PC-3 (cell line): ENCODE measurements around the gene CELF1. TPM values are rescaled to one million over a fixed set of nuclear protein-coding genes. Genes with fewer than 3 reads are reported as not detected.

Experiments
- ATAC-seq: fragments of 200-7000 bp; cut with Tn5 transposase; 2 replicates; pipeline ENCODE4 v1.9.1; 2020; ENCODE audit warnings: mild to moderate bottlenecking, moderate library complexity
- BruUV-seq: library from RNA; stranded (reverse); fragments of 400-500 nt; replicated peaks from 2 replicates; lab custom pipeline; 2021; lab: Mats Ljungman, UMichigan
- CTCF ChIA-PET: fragments of 300-600 bp; sonication (Branson Sonifier 250); formaldehyde crosslinking; loops from one replicate; lab custom pipeline; 2022; ENCODE audit warnings: antibody characterized with exemption; lab: Charles Lee
- POLR2A ChIA-PET: fragments of 300-600 bp; sonication (Branson Sonifier 250); formaldehyde crosslinking; loops from one replicate; lab custom pipeline; 2022; ENCODE audit warnings: antibody characterized with exemption; ENCODE audit not compliant: unreplicated experiment; lab: Charles Lee
- DNase-seq: peaks from one replicate; pipeline ENCODE4 v3.0.0-alpha.2; 2015
- H2AFZ ChIP-seq: fragments of 300-600 bp; sonication (generic); 2 replicates; pipeline ENCODE4 v1.6.0; 2016; ENCODE audit warnings: antibody characterized with exemption, low read length
- H3F3A ChIP-seq: fragments of 300-600 bp; sonication (generic); one replicate; pipeline ENCODE4 v1.6.0; 2017; ENCODE audit warnings: antibody characterized with exemption, low read length, control low read depth, mild to moderate bottlenecking; ENCODE audit not compliant: unreplicated experiment
- H3K27ac ChIP-seq: fragments of 300-600 bp; sonication (generic); 2 replicates; pipeline ENCODE4 v1.5.1; 2016; ENCODE audit warnings: mild to moderate bottlenecking, low read length
- H3K27me3 ChIP-seq: fragments of 300-600 bp; sonication (generic); 2 replicates; pipeline ENCODE4 v1.6.1; 2016; ENCODE audit warnings: low read length, mixed read lengths
- H3K36me3 ChIP-seq: fragments of 300-600 bp; sonication (generic); 2 replicates; pipeline ENCODE4 v1.6.1; 2016; ENCODE audit warnings: low read depth, mixed run types, low read length, mixed read lengths
- H3K4me1 ChIP-seq: fragments of 300-600 bp; sonication (generic); 2 replicates; pipeline ENCODE4 v1.5.1; 2016; ENCODE audit warnings: low read length; ENCODE audit not compliant: insufficient read depth
- H3K4me2 ChIP-seq: fragments of 300-600 bp; sonication (generic); 2 replicates; pipeline ENCODE4 v1.6.0; 2016; ENCODE audit warnings: low read length
- H3K4me3 ChIP-seq: fragments of 300-600 bp; sonication (generic); 2 replicates; pipeline ENCODE4 v1.5.1; 2016; ENCODE audit warnings: mild to moderate bottlenecking, low read length, mixed read lengths
- H3K79me2 ChIP-seq: fragments of 300-600 bp; sonication (generic); 2 replicates; pipeline ENCODE4 v1.6.1; 2017; ENCODE audit warnings: low read length, mixed read lengths
- H3K9ac ChIP-seq: fragments of 300-600 bp; sonication (generic); 2 replicates; pipeline ENCODE4 v1.6.0; 2016; ENCODE audit warnings: mild to moderate bottlenecking, low read length
- H3K9me2 ChIP-seq: fragments of 300-600 bp; sonication (generic); replicated peaks from 2 replicates; pipeline ENCODE4 v1.6.1; 2016; ENCODE audit warnings: mixed run types, low read length, mixed read lengths
- H3K9me3 ChIP-seq: fragments of 300-600 bp; sonication (generic); 2 replicates; pipeline ENCODE4 v1.6.1; 2016; ENCODE audit warnings: low read length, mixed read lengths
- H4K20me1 ChIP-seq: fragments of 300-600 bp; sonication (generic); 2 replicates; pipeline ENCODE4 v1.6.1; 2016; ENCODE audit warnings: low read length, mixed read lengths
- CTCF ChIP-seq: fragments of 300-600 bp; sonication (generic); conservative IDR thresholded peaks from 2 replicates; pipeline ENCODE4 v1.5.1; 2017; ENCODE audit warnings: antibody characterized with exemption, low read depth, mild to moderate bottlenecking, low read length
- EZH2 ChIP-seq: fragments of 300-600 bp; sonication (generic); IDR thresholded peaks from one replicate; pipeline ENCODE4 v1.6.1; 2017; ENCODE audit warnings: antibody characterized with exemption, mild to moderate bottlenecking, low read length; ENCODE audit not compliant: unreplicated experiment
- EZH2phosphoT487 ChIP-seq: fragments of 300-600 bp; sonication (generic); IDR thresholded peaks from 2 replicates; pipeline ENCODE4 v1.6.1; 2018; ENCODE audit warnings: mild to moderate bottlenecking, antibody characterized with exemption, low read length, borderline replicate concordance
- intact Hi-C: fragments of 100-400 bp; cut with micrococcal nuclease; formaldehyde crosslinking; loops from 2 replicates; pipeline ENCODE4 v1.9.0; 2023
- total RNA-seq: library from RNA; depleted of rRNA; stranded (reverse); fragments of >200 nt; gene quantifications from 2 replicates; pipeline ENCODE4 v1.2.3, GENCODE V29; 2014

CELF1 gene
- total RNA-seq, 1 experiment from 2014 or later, result 80.1 TPM

GRCh38 chr11:47470671-47471070 is 82.3 kb downstream of the CELF1 start:
- ChIA-PET CTCF (no interaction called here), POLR2A (no interaction called here)
- Histone ChIP-seq H3K9me2 (no peaks in the 10 kb centered on the region), H3K79me2 (0 out of 2 replicates have a peak, but pooled peaks cover 6% of the 10 kb centered on the region), H3K9ac (no peak overlapping the region), H3F3A (no peaks in the 10 kb centered on the region), H3K27ac (no peak overlapping the region), H2AFZ (no peak overlapping the region), H4K20me1 (no peaks in the 10 kb centered on the region), H3K4me1 (no peaks in the 10 kb centered on the region), H3K27me3 (no peaks in the 10 kb centered on the region), H3K4me3 (no peak overlapping the region), H3K9me3 (no peaks in the 10 kb centered on the region), H3K4me2 (no peak overlapping the region), H3K36me3 (peaks cover 63% of the 10 kb centered on the region)
- ATAC-seq (no peak), DNase-seq (no peak)
- intact Hi-C loops, result no loop called here
- TF ChIP-seq EZH2, result no peak
- TF ChIP-seq EZH2phosphoT487, result no peak
- no peak for TF ChIP-seq CTCF
- BruUV-seq, result no TSS peak

GRCh38 chr11:47469361-47470179 is 83.4 kb downstream of the CELF1 start:
- POLR2A ChIA-PET, result no interaction called here
- H4K20me1 ChIP-seq, result no peaks in the 10 kb centered on the region
- 0 out of 2 replicates have a peak, but pooled peaks cover 6% of the 10 kb centered on the region for H3K79me2 ChIP-seq

More at GRCh38 chr11:47469361-47470179, 83.4 kb downstream of the CELF1 start:
- DNase-seq (no peak), ATAC-seq (no peak)
- intact Hi-C loops, result no loop called here
- no TSS peak for BruUV-seq
- no peak overlapping the region for H3K9ac ChIP-seq
- H3K4me2 ChIP-seq, result no peak overlapping the region
- H2AFZ ChIP-seq, result no peak overlapping the region
- no peaks in the 10 kb centered on the region for H3K4me1 ChIP-seq
- TF ChIP-seq CTCF (no peak), EZH2phosphoT487 (no peak), EZH2 (no peak)
- H3K9me2 ChIP-seq, result no peaks in the 10 kb centered on the region
- no peaks in the 10 kb centered on the region for H3K9me3 ChIP-seq
- H3K27me3 ChIP-seq, result no peaks in the 10 kb centered on the region
- CTCF ChIA-PET, result no interaction called here
- peaks cover 58% of the 10 kb centered on the region for H3K36me3 ChIP-seq
- no peak overlapping the region for H3K27ac ChIP-seq
- no peaks in the 10 kb centered on the region for H3F3A ChIP-seq
- H3K4me3 ChIP-seq, result no peak overlapping the region
